B cell (primary cell): ENCODE measurements around the gene FADS2. TPM values are rescaled to one million over a fixed set of nuclear protein-coding genes. Genes with fewer than 3 reads are reported as not detected.

Source experiments
- ATAC-seq: fragments of 200-7000 bp; cut with Tn5 transposase; one replicate; pipeline ENCODE4 v1.10.0; 2021; ENCODE audit warnings: low read depth, mild to moderate bottlenecking, moderate number of reproducible peaks, moderate library complexity
- CTCF ChIA-PET: fragments of 350-600 bp; sonication (Branson Sonifier 250); formaldehyde crosslinking; loops from one replicate; lab custom pipeline; 2021; ENCODE audit warnings: antibody characterized with exemption, inconsistent platforms; lab: Charles Lee
- POLR2A ChIA-PET: fragments of 350-600 bp; sonication (Branson Sonifier 250); formaldehyde crosslinking; loops from one replicate; lab custom pipeline; 2021; ENCODE audit warnings: antibody characterized with exemption; lab: Charles Lee
- DNase-seq: peaks from one replicate; pipeline ENCODE4 v3.0.0; 2013
- H2AFZ ChIP-seq: 2 replicates; pipeline ENCODE4 v1.6.1; 2012; ENCODE audit warnings: mild to moderate bottlenecking, low read depth, low read length; ENCODE audit not compliant: insufficient read depth, poor library complexity, severe bottlenecking
- H3K27ac ChIP-seq, 2 donors: 1 replicate in 1 of 2; 2 replicates in 1 of 2; pipeline ENCODE4 v1.5.1; 2012 to 2013; ENCODE audit warnings: low read length in 2 of 2, mild to moderate bottlenecking in 2 of 2, moderate library complexity in 1 of 2
- H3K27me3 ChIP-seq, 4 experiments: fragments of 200-600 bp in 1 of 4; sonication (generic) in 1 of 4; replicated peaks in 1 of 4; 1 replicate in 2 of 4; 2 replicates in 2 of 4; pipeline versions ENCODE4 v1.6.1 to v1.7.0; 2013 to 2016; ENCODE audit warnings: low read length in 3 of 4, mild to moderate bottlenecking in 2 of 4, mixed read lengths in 1 of 4, moderate library complexity in 1 of 4; ENCODE audit not compliant: insufficient read depth in 4 of 4, control insufficient read depth in 3 of 4; ENCODE audit errors: control extremely low read depth in 1 of 4
- H3K36me3 ChIP-seq, 2 experiments: replicated peaks in 1 of 2; 1 replicate in 1 of 2; 2 replicates in 1 of 2; pipeline versions ENCODE4 v1.6.1 to v1.7.1; 2013; ENCODE audit warnings: low read length in 1 of 2; ENCODE audit not compliant: insufficient read depth in 2 of 2, control insufficient read depth in 1 of 2; ENCODE audit errors: control extremely low read depth in 1 of 2, extremely low read depth in 1 of 2
- H3K4me1 ChIP-seq, 2 donors: fragments of 200-600 bp in 1 of 2; sonication (generic) in 1 of 2; 1 replicate in 1 of 2; 2 replicates in 1 of 2; pipeline versions ENCODE4 v1.5.1 to v1.6.1; 2013 to 2017; ENCODE audit warnings: low read length in 2 of 2; ENCODE audit not compliant: control insufficient read depth in 2 of 2, insufficient read depth in 2 of 2
- H3K4me2 ChIP-seq: replicated peaks from 2 replicates; pipeline ENCODE3; 2012; ENCODE audit warnings: mild to moderate bottlenecking, low read depth, low read length; ENCODE audit not compliant: poor library complexity, severe bottlenecking
- H3K4me3 ChIP-seq, 5 experiments: fragments of 200-600 bp in 1 of 5; sonication (generic) in 1 of 5; 1 replicate in 3 of 5; 2 replicates in 2 of 5; pipeline versions ENCODE4 v1.5.1 to v1.7.0; 2011 to 2016; ENCODE audit warnings: low read length in 4 of 5, mild to moderate bottlenecking in 4 of 5, low read depth in 2 of 5, control low read depth in 1 of 5, moderate library complexity in 1 of 5; ENCODE audit not compliant: insufficient read depth in 1 of 5; ENCODE audit errors: control extremely low read depth in 1 of 5, extremely low read depth in 1 of 5
- H3K79me2 ChIP-seq: fragments of 200-600 bp; sonication (generic); one replicate; pipeline ENCODE4 v1.6.0; 2016; ENCODE audit warnings: low read length; ENCODE audit not compliant: control insufficient read depth, insufficient read depth
- H3K9ac ChIP-seq: fragments of 200-600 bp; sonication (generic); 2 replicates; pipeline ENCODE4 v1.6.1; 2017; ENCODE audit warnings: mild to moderate bottlenecking, low read length, moderate library complexity
- H3K9me3 ChIP-seq, 3 donors: one replicate each; pipeline versions ENCODE4 v1.6.1 to v1.7.1; 2013; ENCODE audit warnings: low read length in 2 of 3; ENCODE audit not compliant: control insufficient read depth in 2 of 3, insufficient read depth in 1 of 3; ENCODE audit errors: control extremely low read depth in 1 of 3
- H4K20me1 ChIP-seq: 2 replicates; pipeline ENCODE4 v1.6.0; 2012; ENCODE audit warnings: mild to moderate bottlenecking, low read length; ENCODE audit not compliant: insufficient read depth, control insufficient read depth, poor library complexity, severe bottlenecking
- H3K27ac Mint-ChIP-seq: one replicate; pipeline ENCODE4 v1.8.0; 2021; ENCODE audit warnings: mixed read lengths
- H3K27me3 Mint-ChIP-seq: one replicate; pipeline ENCODE4 v1.8.0; 2021; ENCODE audit warnings: mixed read lengths
- H3K4me1 Mint-ChIP-seq: one replicate; pipeline ENCODE4 v1.8.0; 2021; ENCODE audit warnings: mixed read lengths
- H3K4me3 Mint-ChIP-seq: one replicate; pipeline ENCODE4 v1.8.0; 2021; ENCODE audit warnings: mixed read lengths
- H3K9me3 Mint-ChIP-seq: one replicate; pipeline ENCODE4 v1.8.0; 2022; ENCODE audit warnings: mixed read lengths; ENCODE audit not compliant: insufficient read depth
- EZH2 ChIP-seq: IDR thresholded peaks from 2 replicates; pipeline ENCODE4 v1.6.1; 2012; ENCODE audit warnings: borderline replicate concordance, low read depth, mild to moderate bottlenecking, moderate library complexity, low read length; ENCODE audit not compliant: insufficient read depth, poor library complexity, severe bottlenecking
- whole genome bisulfite sequencing: methylation state at CpG from one replicate; pipeline ENCODE4 v1.1.5; 2013; ENCODE audit warnings: missing lambda C conversion rate; ENCODE audit not compliant: insufficient coverage; 5-methylcytosine and 5-hydroxymethylcytosine counted together
- intact Hi-C: fragments of 100-400 bp; cut with micrococcal nuclease; formaldehyde crosslinking; loops from one replicate; pipeline ENCODE4 v1.10.0; 2022
- polyA plus RNA-seq: library from polyadenylated mRNA; depleted of rRNA; stranded (reverse); fragments of >200 nt; gene quantifications from 2 replicates; pipeline ENCODE4 v1.2.3, GENCODE V29; 2012
- total RNA-seq, 2 donors: library from RNA; stranded (reverse); fragments of 120-200 nt in 1 of 2; gene quantifications; 1 replicate in 1 of 2; 2 replicates in 1 of 2; pipeline versions ENCODE4 v1.2.3 to v1.2.4, GENCODE V29; 2013 to 2022
- TF ChIP-seq, protein P1 (sequence below): fragments of 200-600 bp; IDR thresholded peaks from one replicate; pipeline ENCODE4 v1.8.0; 2022; ENCODE audit warnings: antibody characterized with exemption, mild to moderate bottlenecking

Gene FADS2
- total and polyA plus RNA-seq, 2 donors (not counting 1 experiment from before 2014, with no cell fraction given) = 1.5 to 5.9 TPM

GRCh38 chr11:61781585-61781984 is 46.5 kb upstream of the FADS2 start:
- Histone ChIP-seq H3K9me3 (no peaks in the 10 kb centered on the region), H3K36me3 (peaks cover 0 to 5% of the 10 kb centered on the region in 2 experiments), H3K79me2 (no peaks in the 10 kb centered on the region), H3K9ac (no peak overlapping the region), H3K4me3 (no peak overlapping the region), H4K20me1 (peaks cover 9% of the 10 kb centered on the region), H3K4me1 (peaks cover 20% of the 10 kb centered on the region in 2 donors), H3K27me3 (peaks cover 0 to 8% (median 0%) of the 10 kb centered on the region in 4 experiments), H3K27ac (no peak overlapping the region), H2AFZ (no peak overlapping the region), H3K4me2 (no peak overlapping the region)
- WGBS = 96% methylated on average over 4 of the region's 5 CpGs
- POLR2A ChIA-PET = no interaction called here
- no peak overlapping the region for H3K4me3 Mint-ChIP-seq
- ATAC-seq = no peak
- intact Hi-C loops = no loop called here
- H3K4me1 Mint-ChIP-seq = peaks cover 15% of the 10 kb centered on the region
- CTCF ChIA-PET = interaction anchor here (0.5 to 1.8 kb wide), 3 partner anchors 9 to 39 kb away, joined by 3 to 4 read pairs (median 3); no protein-coding TSS in a partner anchor
- H3K27me3 Mint-ChIP-seq = peaks cover 7% of the 10 kb centered on the region
- no peak for DNase-seq
- no peaks in the 10 kb centered on the region for H3K9me3 Mint-ChIP-seq
- TF ChIP-seq, protein P1, sequence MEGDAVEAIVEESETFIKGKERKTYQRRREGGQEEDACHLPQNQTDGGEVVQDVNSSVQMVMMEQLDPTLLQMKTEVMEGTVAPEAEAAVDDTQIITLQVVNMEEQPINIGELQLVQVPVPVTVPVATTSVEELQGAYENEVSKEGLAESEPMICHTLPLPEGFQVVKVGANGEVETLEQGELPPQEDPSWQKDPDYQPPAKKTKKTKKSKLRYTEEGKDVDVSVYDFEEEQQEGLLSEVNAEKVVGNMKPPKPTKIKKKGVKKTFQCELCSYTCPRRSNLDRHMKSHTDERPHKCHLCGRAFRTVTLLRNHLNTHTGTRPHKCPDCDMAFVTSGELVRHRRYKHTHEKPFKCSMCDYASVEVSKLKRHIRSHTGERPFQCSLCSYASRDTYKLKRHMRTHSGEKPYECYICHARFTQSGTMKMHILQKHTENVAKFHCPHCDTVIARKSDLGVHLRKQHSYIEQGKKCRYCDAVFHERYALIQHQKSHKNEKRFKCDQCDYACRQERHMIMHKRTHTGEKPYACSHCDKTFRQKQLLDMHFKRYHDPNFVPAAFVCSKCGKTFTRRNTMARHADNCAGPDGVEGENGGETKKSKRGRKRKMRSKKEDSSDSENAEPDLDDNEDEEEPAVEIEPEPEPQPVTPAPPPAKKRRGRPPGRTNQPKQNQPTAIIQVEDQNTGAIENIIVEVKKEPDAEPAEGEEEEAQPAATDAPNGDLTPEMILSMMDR = no peak
- no peak for TF ChIP-seq EZH2
- H3K27ac Mint-ChIP-seq = no peak overlapping the region

DNA sequence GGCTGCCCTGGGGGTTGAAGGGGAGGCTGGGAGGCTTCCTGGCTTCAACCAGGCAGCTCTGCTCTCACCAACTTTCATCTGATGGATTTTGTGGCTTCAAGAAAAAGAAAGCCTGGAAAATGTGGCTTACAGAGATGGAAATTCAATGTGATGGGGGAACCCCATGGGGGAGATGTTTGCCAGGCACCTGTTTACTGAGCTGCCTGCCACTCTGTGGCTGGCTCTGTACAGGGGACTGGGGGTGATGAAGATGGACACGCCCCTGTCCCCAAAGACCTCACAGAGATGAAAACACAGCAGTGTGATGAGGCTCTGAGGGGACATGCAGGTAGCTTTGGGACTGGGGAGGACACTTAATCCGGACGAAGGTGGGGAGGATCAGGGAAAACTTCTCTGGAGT is 45.8 kb upstream of the FADS2 start:
- Histone ChIP-seq H3K27me3 (peaks cover 0 to 8% (median 0%) of the 10 kb centered on the region in 4 experiments), H3K9ac (no peak overlapping the region), H2AFZ (no peak overlapping the region), H3K4me3 (no peak overlapping the region), H3K4me2 (no peak overlapping the region), H3K27ac (no peak overlapping the region), H3K36me3 (peaks cover 0 to 11% of the 10 kb centered on the region in 2 experiments), H3K79me2 (no peaks in the 10 kb centered on the region), H3K9me3 (no peaks in the 10 kb centered on the region), H4K20me1 (peaks cover 11% of the 10 kb centered on the region), H3K4me1 (peaks cover 16 to 18% of the 10 kb centered on the region in 2 donors)
- TF ChIP-seq EZH2 = no peak
- TF ChIP-seq, protein P1 = no peak
- no peak for DNase-seq
- ChIA-PET CTCF (interaction anchor here (0.5 to 1.8 kb wide), 3 partner anchors 31 to 89 kb away, joined by 3 to 4 read pairs (median 3); no protein-coding TSS in a partner anchor), POLR2A (no interaction called here)
- intact Hi-C loops = no loop called here
- ATAC-seq = no peak
- H3K27me3 Mint-ChIP-seq = peaks cover 6% of the 10 kb centered on the region
- no peak overlapping the region for H3K4me3 Mint-ChIP-seq
- peaks cover 9% of the 10 kb centered on the region for H3K4me1 Mint-ChIP-seq
- H3K9me3 Mint-ChIP-seq = no peaks in the 10 kb centered on the region
- H3K27ac Mint-ChIP-seq = no peak overlapping the region
- 90% methylated on average over 2 of the region's 3 CpGs for WGBS
